AG04449 (cell line): ENCODE measurements around the gene CLBA1.
"Not testable (repeated sequence)": the region's sequence is repeated elsewhere in the genome, so short reads cannot be mapped to it uniquely, and the experiment has no call there.

Source experiments
- CTCF ChIA-PET: fragments of 350-600 bp; formaldehyde crosslinking; extraction: SDS; loops from one replicate; lab custom pipeline; 2021; ENCODE audit warnings: antibody characterized with exemption; lab: Yijun Ruan, JAX
- POLR2A ChIA-PET: fragments of 400-600, 350-600 bp; formaldehyde crosslinking; extraction: SDS; loops from one replicate; lab custom pipeline; 2020; ENCODE audit warnings: antibody characterized with exemption, inconsistent platforms; lab: Yijun Ruan, JAX
- DNase-seq: peaks from one replicate; pipeline ENCODE4 v3.0.0-alpha.2; 2010; ENCODE audit warnings: low read depth, low spot score
- H3K4me3 ChIP-seq: 2 replicates; pipeline ENCODE4 v1.5.1; 2011; ENCODE audit warnings: low read depth, mild to moderate bottlenecking, control low read depth, low read length
- TF ChIP-seq, protein P1 (sequence below): IDR thresholded peaks from one replicate; pipeline ENCODE4 v1.5.1; 2011; ENCODE audit warnings: mild to moderate bottlenecking, moderate library complexity, low read length, control low read depth, inconsistent platforms; ENCODE audit not compliant: insufficient read depth; ENCODE audit errors: missing control alignments

The CLBA1 gene

DNA sequence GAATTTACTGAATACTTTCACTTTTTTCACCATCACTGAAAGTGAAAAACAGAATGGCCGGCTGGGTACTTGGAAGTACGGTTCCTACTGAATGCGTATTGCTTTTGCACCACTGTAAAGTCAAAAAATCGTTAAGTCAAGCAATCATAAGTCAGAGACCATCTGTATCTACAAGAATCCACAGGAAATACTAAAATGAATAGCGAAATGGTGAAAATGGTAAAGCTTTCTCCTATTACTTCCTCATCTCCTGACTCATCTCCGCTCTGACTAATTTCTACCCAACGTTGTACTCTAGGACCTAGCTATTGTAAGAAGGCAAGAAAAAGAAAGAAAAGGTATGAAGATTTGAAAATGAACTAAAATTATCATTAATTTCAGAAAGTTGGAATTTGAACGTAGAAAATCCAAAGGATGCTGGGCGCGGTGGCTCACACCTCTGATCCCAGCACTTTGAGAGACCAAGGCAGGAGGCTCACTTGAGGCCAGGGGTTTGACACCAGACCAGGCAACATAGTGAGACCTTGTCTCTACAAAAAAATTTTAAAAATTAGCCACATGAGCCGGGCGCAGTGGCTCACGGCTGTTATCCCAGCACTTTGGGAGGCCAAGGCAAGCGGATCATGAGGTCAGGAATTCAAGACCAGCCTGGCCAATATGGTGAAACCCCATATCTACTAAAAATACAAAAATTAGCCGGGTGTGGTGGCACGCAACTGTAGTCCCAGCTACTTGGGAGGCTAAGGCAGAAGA is 40.6 kb downstream of the CLBA1 start:
- TF ChIP-seq, protein P1, sequence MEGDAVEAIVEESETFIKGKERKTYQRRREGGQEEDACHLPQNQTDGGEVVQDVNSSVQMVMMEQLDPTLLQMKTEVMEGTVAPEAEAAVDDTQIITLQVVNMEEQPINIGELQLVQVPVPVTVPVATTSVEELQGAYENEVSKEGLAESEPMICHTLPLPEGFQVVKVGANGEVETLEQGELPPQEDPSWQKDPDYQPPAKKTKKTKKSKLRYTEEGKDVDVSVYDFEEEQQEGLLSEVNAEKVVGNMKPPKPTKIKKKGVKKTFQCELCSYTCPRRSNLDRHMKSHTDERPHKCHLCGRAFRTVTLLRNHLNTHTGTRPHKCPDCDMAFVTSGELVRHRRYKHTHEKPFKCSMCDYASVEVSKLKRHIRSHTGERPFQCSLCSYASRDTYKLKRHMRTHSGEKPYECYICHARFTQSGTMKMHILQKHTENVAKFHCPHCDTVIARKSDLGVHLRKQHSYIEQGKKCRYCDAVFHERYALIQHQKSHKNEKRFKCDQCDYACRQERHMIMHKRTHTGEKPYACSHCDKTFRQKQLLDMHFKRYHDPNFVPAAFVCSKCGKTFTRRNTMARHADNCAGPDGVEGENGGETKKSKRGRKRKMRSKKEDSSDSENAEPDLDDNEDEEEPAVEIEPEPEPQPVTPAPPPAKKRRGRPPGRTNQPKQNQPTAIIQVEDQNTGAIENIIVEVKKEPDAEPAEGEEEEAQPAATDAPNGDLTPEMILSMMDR, result no peak
- ChIA-PET POLR2A (no interaction called here), CTCF (interaction anchor here (1.0 to 17.4 kb wide), 4 partner anchors 19 to 130 kb away, joined by 4 to 211 read pairs (median 7); no protein-coding TSS in a partner anchor)
- no peak overlapping the region for H3K4me3 ChIP-seq
- DNase-seq, result no peak

DNA sequence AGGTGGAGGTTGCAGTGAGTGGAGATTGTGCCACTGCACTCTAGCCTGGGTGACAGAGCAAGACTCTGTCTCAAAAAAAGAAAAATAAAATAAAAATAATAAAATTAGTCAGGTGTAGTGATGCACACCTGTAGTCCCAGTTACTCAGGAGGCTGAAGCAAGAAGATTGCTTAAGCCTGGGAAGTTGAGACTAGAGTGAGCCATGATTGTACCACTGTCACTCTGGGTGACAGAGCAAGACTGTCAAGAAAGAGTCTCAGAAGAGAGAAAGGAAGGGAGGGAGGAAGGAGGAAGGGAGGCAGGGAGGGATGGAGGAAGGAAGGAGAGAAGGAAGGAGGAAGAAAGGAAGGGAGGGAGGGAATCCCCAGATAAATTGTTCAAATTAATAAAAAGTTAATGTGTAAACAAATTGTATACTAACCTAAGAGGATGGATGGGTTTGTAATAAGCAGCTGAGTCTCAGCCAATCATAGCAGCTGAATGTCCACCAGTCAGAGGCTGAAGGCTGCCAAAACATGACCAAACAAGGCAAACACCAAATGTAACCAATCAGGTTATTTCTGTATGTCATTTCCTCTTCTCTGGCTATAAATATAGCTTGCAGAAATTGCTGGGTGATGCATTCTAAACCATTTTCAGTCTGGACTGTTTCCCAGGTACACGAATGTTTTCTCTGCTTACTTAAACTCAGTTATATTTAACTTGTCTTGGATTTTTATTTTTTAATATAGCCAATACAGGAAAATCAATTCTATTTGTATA is 41.4 kb downstream of the CLBA1 start:
- no peak for DNase-seq
- CTCF ChIA-PET, result interaction anchor here (0.8 to 17.4 kb wide), 5 partner anchors 10 to 53 kb away, joined by 3 to 211 read pairs (median 8); no protein-coding TSS in a partner anchor
- TF ChIP-seq, protein P1, result no peak
- no peak overlapping the region for H3K4me3 ChIP-seq
- POLR2A ChIA-PET, result no interaction called here

DNA sequence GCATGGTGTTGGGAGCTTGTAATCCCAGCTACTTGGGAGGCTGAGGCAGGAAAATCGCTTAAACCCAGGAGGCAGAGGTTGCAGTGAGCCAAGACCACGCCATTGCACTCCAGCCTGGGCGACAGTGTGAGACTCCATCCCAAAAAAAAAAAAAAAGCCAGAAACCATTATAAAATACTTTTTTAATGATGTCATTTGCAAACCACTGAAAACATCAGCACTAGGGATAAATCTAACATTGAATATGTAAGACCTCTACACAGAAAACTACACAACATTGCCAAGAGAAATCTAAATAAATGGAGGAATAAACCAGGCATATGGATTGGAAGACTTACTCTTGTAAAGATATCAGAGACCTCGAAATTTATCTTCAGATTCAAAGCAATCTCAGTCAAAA is 42.1 kb downstream of the CLBA1 start:
- H3K4me3 ChIP-seq, DNase-seq, POLR2A ChIA-PET: not testable (repeated sequence)
- CTCF ChIA-PET, result interaction anchor here (0.8 to 17.4 kb wide), 5 partner anchors 9 to 94 kb away, joined by 3 to 211 read pairs (median 7); no protein-coding TSS in a partner anchor

DNA sequence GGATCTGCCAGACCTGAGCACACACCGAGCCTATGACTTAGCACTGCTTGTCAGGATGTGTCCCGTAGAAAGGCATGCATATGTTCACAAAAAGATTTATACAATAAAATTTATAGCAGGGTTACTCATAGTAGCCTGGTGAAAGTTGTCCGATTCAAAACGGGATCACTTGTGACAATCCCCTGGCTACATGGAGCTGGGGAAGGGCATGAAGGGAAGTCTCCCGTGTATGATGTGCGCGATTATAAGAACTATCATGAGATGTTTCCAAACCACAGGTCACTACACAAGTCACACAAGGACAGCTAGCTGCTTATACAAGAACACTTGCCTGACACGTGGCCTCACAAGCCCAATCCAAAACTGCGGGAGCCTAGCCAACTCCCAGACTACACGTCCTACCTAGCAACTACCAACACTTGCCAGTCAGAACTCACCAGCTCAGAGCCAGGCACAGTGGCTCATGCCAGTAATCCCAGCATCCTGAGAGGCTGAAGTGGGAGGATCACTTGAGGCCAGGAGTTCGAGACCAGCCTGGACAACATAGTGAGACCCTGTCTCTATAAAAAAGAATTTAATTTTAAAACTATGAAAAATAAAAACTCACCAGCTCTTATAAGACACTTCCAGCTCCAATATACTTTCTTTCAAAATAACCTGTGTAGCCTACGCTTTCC is 42.8 kb downstream of the CLBA1 start:
- ChIA-PET CTCF (interaction anchor here (0.8 to 17.4 kb wide), 5 partner anchors 8 to 95 kb away, joined by 4 to 211 read pairs (median 7); partner anchors contain the start of gene CDCA4), POLR2A (no interaction called here)
- no peak for DNase-seq

DNA sequence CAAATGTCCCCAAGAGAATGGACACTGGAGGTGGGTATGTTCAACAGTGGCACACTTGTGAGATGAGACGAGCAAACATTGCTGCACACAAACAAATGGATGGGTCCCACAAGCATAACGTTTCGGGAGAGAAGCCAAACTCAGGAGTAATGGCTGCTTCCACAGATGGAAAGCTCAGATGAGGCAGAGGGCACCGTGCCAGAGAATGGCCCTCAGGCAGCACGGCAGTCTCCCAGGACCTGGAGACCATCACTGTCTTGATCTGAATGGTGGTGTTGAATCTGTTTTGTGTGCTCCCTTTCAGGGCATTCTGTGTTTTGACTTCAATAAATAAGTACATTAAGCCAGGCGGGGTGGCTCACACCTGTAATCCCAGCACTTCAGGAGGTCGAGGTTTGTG is 43.8 kb downstream of the CLBA1 start:
- no peak overlapping the region for H3K4me3 ChIP-seq
- TF ChIP-seq, protein P1, result no peak
- POLR2A ChIA-PET, result no interaction called here
- no peak for DNase-seq
- CTCF ChIA-PET, result interaction anchor here (0.8 to 17.4 kb wide), 5 partner anchors 9 to 96 kb away, joined by 4 to 211 read pairs (median 7); partner anchors contain the start of gene CDCA4

More for the DNA sequence above, 42.8 kb downstream of the CLBA1 start:
- TF ChIP-seq, protein P1, result no peak
- H3K4me3 ChIP-seq, result no peak overlapping the region

DNA sequence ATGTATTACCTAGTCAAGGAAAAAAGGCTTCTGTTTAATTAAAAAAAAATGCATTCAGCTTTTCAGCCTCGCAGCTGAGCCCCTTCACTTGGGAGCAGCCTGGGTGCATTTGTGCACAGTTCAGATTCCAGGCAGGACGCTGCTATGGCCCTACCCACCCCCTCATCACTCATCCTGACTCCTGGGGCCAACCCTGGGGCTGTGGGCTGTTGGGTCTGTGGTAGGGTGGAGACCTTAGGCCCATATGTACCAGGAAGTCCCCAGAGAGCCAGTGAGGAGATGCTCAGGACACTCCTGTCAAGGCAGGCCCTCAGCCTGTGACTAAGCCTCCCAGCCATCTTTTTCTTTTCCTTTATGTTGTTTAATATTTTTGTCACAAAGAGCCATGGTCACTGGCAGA is 44.6 kb downstream of the CLBA1 start:
- TF ChIP-seq, protein P1, result no peak
- CTCF ChIA-PET, result interaction anchor here (9.3 to 17.4 kb wide), 2 partner anchors 15 to 55 kb away, joined by 57 to 211 read pairs; no protein-coding TSS in a partner anchor
- POLR2A ChIA-PET, result no interaction called here
- no peak overlapping the region for H3K4me3 ChIP-seq
- DNase-seq, result no peak
